Osteoblast (primary cell): Measurements from ENCODE around the gene CAPZB. TPM values are rescaled to one million over a fixed set of nuclear protein-coding genes. Genes with fewer than 3 reads are reported as not detected.

Experiments
- DNase-seq: peaks from one replicate; pipeline ENCODE4 v3.0.0; 2011; ENCODE audit warnings: low spot score, mixed read lengths; ENCODE audit not compliant: insufficient read length; ENCODE audit errors: missing footprints
- H2AFZ ChIP-seq: 2 replicates; pipeline ENCODE4 v1.6.0; 2011; ENCODE audit warnings: mild to moderate bottlenecking, low read length
- H3K27ac ChIP-seq: 2 replicates; pipeline ENCODE4 v1.5.1; 2011; ENCODE audit warnings: mild to moderate bottlenecking, low read depth, low read length, moderate library complexity
- H3K27me3 ChIP-seq: 2 replicates; pipeline ENCODE4 v1.6.0; 2012; ENCODE audit warnings: mild to moderate bottlenecking, control low read depth, inconsistent platforms, low read length, moderate library complexity; ENCODE audit not compliant: insufficient read depth
- H3K36me3 ChIP-seq: 2 replicates; pipeline ENCODE4 v1.5.1; 2011; ENCODE audit warnings: mild to moderate bottlenecking, low read length, control low read depth, moderate library complexity; ENCODE audit not compliant: insufficient read depth
- H3K4me1 ChIP-seq: 2 replicates; pipeline ENCODE4 v1.5.1; 2011; ENCODE audit warnings: mild to moderate bottlenecking, low read length, control low read depth, moderate library complexity; ENCODE audit not compliant: insufficient read depth
- H3K4me2 ChIP-seq: 2 replicates; pipeline ENCODE4 v1.6.0; 2011; ENCODE audit warnings: mild to moderate bottlenecking, low read length; ENCODE audit not compliant: insufficient read depth
- H3K4me3 ChIP-seq: fragments of 200-600 bp; sonication (generic); 3 replicates; pipeline ENCODE4 v1.5.1; 2012; ENCODE audit warnings: mild to moderate bottlenecking, low read length, inconsistent platforms; ENCODE audit not compliant: insufficient read depth
- H3K79me2 ChIP-seq: 2 replicates; pipeline ENCODE4 v1.6.0; 2012; ENCODE audit warnings: mild to moderate bottlenecking, low read length, control low read depth, inconsistent platforms; ENCODE audit not compliant: insufficient read depth
- H3K9me3 ChIP-seq: 2 replicates; pipeline ENCODE4 v1.5.1; 2011; ENCODE audit warnings: low read depth, low read length, control low read depth
- H4K20me1 ChIP-seq: 2 replicates; pipeline ENCODE4 v1.6.0; 2012; ENCODE audit warnings: mild to moderate bottlenecking, low read length, control low read depth; ENCODE audit not compliant: insufficient read depth
- total RNA-seq: library from RNA; depleted of rRNA; stranded (reverse); fragments of >200 nt; gene quantifications from 2 replicates; pipeline ENCODE4 v1.2.3, GENCODE V29; 2012
- TF ChIP-seq, protein P1 (sequence below): IDR thresholded peaks from 2 replicates; pipeline ENCODE4 v1.5.1; 2011; ENCODE audit warnings: mild to moderate bottlenecking, low read depth, low read length, moderate library complexity; ENCODE audit errors: extremely low read depth

Gene CAPZB
- total RNA-seq, 1 donor: 217 TPM

DNA sequence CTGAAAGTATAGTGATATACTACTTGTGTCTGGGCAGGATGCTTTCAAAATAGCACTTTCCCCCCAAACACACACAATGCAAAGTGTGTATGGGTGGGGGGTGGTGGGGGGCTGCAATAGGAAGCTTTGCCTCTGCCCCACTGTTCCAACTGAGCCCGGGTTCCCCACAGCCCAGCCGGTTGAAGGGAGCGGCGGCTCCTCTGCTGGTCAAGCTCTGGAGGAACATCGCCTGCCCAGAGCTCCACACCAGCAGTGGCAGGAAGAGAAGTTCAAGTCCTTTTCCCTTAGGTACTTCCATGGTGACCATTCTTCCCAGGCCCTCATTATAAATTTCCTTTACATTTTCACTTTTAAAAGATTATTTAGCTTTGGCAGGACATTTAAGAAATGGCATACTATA is 74.9 kb downstream of the CAPZB start:
- no peak for DNase-seq

DNA sequence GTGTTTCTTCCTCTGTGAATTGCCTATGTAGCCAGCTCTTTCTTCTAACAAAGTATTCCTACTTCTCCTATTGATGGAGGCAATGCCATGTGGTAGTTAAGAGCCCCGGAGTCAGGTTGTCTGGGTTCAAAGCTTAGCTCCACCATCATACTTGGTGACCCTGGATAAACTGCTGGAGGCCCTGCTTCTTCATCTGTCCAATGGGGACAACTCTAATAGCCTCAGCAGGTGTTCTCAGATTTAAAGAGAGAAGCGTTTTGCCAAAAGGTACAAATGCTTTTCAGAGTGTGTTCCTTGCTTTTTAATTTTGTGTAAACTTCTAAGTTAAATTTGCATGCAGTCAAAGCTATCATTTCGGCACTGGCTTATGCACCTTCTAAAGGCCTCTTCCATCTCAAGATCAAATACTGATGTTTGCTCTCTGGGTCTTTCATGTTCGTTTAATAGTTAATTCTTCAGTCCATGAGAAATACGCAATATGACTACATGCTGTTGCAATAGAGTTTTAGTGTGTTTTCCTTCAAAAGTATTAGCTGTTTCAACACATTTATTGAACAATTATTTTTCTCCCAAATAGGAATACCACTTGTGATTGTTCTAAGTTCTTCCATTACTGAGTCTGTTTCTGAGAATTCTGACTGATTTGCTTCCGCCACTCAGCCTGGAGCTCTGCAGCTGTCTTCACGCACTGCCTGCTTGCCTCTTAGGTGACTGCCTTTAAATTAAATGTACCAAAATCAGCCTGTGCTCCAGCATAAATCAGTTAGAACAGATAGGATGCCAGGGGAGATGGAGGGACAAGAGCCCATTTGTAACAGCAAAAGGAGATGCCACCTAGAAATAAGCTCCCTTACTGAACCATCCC is 75.6 kb downstream of the CAPZB start:
- TF ChIP-seq, protein P1, sequence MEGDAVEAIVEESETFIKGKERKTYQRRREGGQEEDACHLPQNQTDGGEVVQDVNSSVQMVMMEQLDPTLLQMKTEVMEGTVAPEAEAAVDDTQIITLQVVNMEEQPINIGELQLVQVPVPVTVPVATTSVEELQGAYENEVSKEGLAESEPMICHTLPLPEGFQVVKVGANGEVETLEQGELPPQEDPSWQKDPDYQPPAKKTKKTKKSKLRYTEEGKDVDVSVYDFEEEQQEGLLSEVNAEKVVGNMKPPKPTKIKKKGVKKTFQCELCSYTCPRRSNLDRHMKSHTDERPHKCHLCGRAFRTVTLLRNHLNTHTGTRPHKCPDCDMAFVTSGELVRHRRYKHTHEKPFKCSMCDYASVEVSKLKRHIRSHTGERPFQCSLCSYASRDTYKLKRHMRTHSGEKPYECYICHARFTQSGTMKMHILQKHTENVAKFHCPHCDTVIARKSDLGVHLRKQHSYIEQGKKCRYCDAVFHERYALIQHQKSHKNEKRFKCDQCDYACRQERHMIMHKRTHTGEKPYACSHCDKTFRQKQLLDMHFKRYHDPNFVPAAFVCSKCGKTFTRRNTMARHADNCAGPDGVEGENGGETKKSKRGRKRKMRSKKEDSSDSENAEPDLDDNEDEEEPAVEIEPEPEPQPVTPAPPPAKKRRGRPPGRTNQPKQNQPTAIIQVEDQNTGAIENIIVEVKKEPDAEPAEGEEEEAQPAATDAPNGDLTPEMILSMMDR: no peak
- H4K20me1 ChIP-seq: peaks cover 89% of the 10 kb centered on the region
- no peak for DNase-seq
- peaks cover 38% of the 10 kb centered on the region for H3K36me3 ChIP-seq
- H3K4me3 ChIP-seq: no peak overlapping the region
- H3K9me3 ChIP-seq: no peaks in the 10 kb centered on the region
- no peaks in the 10 kb centered on the region for H3K27me3 ChIP-seq
- no peaks in the 10 kb centered on the region for H3K4me1 ChIP-seq
- no peak overlapping the region for H3K4me2 ChIP-seq
- H3K79me2 ChIP-seq: peaks cover 100% of the 10 kb centered on the region
- H3K27ac ChIP-seq: no peak overlapping the region
- H2AFZ ChIP-seq: no peak overlapping the region

More for the DNA sequence above, 74.9 kb downstream of the CAPZB start:
- H3K27me3 ChIP-seq: no peaks in the 10 kb centered on the region
- no peak overlapping the region for H3K27ac ChIP-seq
- H4K20me1 ChIP-seq: peaks cover 89% of the 10 kb centered on the region
- peaks cover 42% of the 10 kb centered on the region for H3K36me3 ChIP-seq
- no peak overlapping the region for H3K4me2 ChIP-seq
- peaks cover 100% of the 10 kb centered on the region for H3K79me2 ChIP-seq
- H2AFZ ChIP-seq: no peak overlapping the region
- no peaks in the 10 kb centered on the region for H3K4me1 ChIP-seq
- H3K9me3 ChIP-seq: no peaks in the 10 kb centered on the region
- TF ChIP-seq, protein P1: no peak
- H3K4me3 ChIP-seq: no peak overlapping the region

DNA sequence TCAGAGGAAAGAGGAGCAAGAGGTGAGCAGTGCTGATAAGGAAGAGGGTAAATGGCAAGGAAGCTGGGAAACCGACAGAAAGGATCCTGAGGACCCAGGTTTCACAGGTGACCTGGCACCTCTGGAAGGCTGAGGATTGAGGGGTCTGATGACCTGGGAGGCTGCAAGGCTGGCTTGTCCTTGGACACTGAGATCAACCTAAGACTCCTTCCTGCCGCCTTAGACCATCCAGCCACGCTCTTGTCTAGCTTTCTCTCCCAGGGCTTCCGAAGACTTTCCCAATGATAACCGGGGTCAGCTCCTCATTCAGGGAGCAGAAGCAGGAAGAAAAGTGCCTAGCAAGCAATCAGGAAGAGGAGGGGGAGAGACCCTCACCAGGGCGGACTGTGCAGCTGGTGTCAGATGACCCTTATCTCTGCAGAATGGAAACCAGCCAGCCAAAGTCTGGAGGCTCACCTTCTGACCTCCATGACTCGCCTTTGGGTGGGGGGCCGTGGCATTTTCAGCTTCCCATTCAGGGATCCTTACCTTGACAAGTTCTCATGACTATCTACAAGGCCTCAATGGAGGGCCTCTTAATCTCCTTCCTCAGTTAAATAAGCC is 77.7 kb downstream of the CAPZB start:
- no peak overlapping the region for H3K4me3 ChIP-seq
- H3K9me3 ChIP-seq: no peaks in the 10 kb centered on the region
- H3K27me3 ChIP-seq: no peaks in the 10 kb centered on the region
- H4K20me1 ChIP-seq: peaks cover 72% of the 10 kb centered on the region
- no peak overlapping the region for H2AFZ ChIP-seq
- peaks cover 27% of the 10 kb centered on the region for H3K36me3 ChIP-seq
- DNase-seq: no peak
- TF ChIP-seq, protein P1: no peak
- H3K4me2 ChIP-seq: no peak overlapping the region
- H3K79me2 ChIP-seq: peaks cover 96% of the 10 kb centered on the region
- no peaks in the 10 kb centered on the region for H3K4me1 ChIP-seq
- H3K27ac ChIP-seq: no peak overlapping the region

DNA sequence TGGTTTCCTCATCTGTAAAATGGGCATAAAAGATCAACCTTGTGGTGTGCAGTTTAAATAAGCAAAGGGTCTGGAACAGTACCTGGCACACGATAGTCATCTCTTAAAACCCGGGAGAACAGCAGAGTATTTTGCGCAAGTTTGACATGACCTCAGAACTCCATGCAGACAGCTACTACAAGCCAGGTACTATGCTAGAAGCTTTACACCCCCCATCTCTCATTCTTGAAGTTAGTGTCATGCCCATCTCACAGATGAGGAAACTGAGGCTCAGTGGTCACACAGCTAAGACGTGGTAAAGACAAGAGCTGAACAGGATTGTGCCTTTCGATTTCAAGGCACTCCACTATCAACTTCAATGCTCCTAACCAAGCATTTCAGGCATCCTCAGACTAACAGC is 78.7 kb downstream of the CAPZB start:
- Histone ChIP-seq H3K4me3 (no peak overlapping the region), H3K27me3 (no peaks in the 10 kb centered on the region), H2AFZ (no peak overlapping the region), H4K20me1 (peaks cover 69% of the 10 kb centered on the region), H3K4me1 (peaks cover 5% of the 10 kb centered on the region), H3K36me3 (peaks cover 18% of the 10 kb centered on the region), H3K4me2 (no peak overlapping the region), H3K9me3 (no peaks in the 10 kb centered on the region), H3K79me2 (peaks cover 96% of the 10 kb centered on the region), H3K27ac (no peak overlapping the region)
- TF ChIP-seq, protein P1: no peak
- DNase-seq: no peak
